H9 (cell line): Measurements from ENCODE around the gene KCNAB3. TPM values are rescaled to one million over a fixed set of nuclear protein-coding genes. Genes with fewer than 3 reads are reported as not detected.

ENCODE experiments used
- DNase-seq: peaks from one replicate; pipeline ENCODE4 v3.0.0-alpha.2; 2017
- H2AFZ ChIP-seq: one replicate; pipeline ENCODE4 v1.6.1; 2013; ENCODE audit warnings: mild to moderate bottlenecking, low read length, control low read depth, moderate library complexity
- H2AK5ac ChIP-seq: 2 replicates; pipeline ENCODE4 v1.6.1; 2013; ENCODE audit warnings: low read length, control low read depth, mixed read lengths; ENCODE audit not compliant: insufficient read length
- H2BK120ac ChIP-seq: one replicate; pipeline ENCODE4 v1.6.1; 2013; ENCODE audit warnings: low read depth, mild to moderate bottlenecking, low read length, control low read depth, inconsistent platforms; ENCODE audit not compliant: poor library complexity, severe bottlenecking
- H2BK12ac ChIP-seq: 2 replicates; pipeline ENCODE4 v1.6.1; 2013; ENCODE audit warnings: low read length, control low read depth, mixed read lengths, low read depth; ENCODE audit not compliant: insufficient read length
- H2BK15ac ChIP-seq: 2 replicates; pipeline ENCODE4 v1.6.1; 2013; ENCODE audit warnings: low read depth, low read length, control low read depth
- H2BK20ac ChIP-seq: one replicate; pipeline ENCODE4 v1.6.1; 2013; ENCODE audit warnings: low read depth, mild to moderate bottlenecking, low read length, control low read depth, inconsistent platforms; ENCODE audit not compliant: poor library complexity, severe bottlenecking
- H2BK5ac ChIP-seq: 2 replicates; pipeline ENCODE4 v1.6.1; 2013; ENCODE audit warnings: low read length, control low read depth, mixed read lengths; ENCODE audit not compliant: insufficient read length
- H3K14ac ChIP-seq: 2 replicates; pipeline ENCODE4 v1.6.1; 2013; ENCODE audit warnings: low read length, control low read depth; ENCODE audit not compliant: insufficient read depth
- H3K18ac ChIP-seq: 2 replicates; pipeline ENCODE4 v1.6.1; 2013; ENCODE audit warnings: low read depth, mild to moderate bottlenecking, mixed read lengths, low read length, control low read depth; ENCODE audit not compliant: insufficient read length
- H3K23ac ChIP-seq: 2 replicates; pipeline ENCODE4 v1.6.1; 2013; ENCODE audit warnings: low read length, control low read depth, mixed read lengths, low read depth; ENCODE audit not compliant: insufficient read length
- H3K23me2 ChIP-seq: 2 replicates; pipeline ENCODE4 v1.6.1; 2013; ENCODE audit warnings: low read depth, mild to moderate bottlenecking, mixed read lengths, low read length, control low read depth; ENCODE audit not compliant: insufficient read length, poor library complexity, severe bottlenecking
- H3K27ac ChIP-seq: 2 replicates; pipeline ENCODE4 v1.5.1; 2013; ENCODE audit warnings: low read length, control low read depth, mixed read lengths, low read depth; ENCODE audit not compliant: insufficient read length
- H3K27me3 ChIP-seq: 2 replicates; pipeline ENCODE4 v1.6.1; 2013; ENCODE audit warnings: low read length, control low read depth, inconsistent platforms; ENCODE audit not compliant: insufficient read depth
- H3K4ac ChIP-seq: 2 replicates; pipeline ENCODE4 v1.6.1; 2013; ENCODE audit warnings: low read depth, mild to moderate bottlenecking, control low read depth, inconsistent platforms, low read length, moderate library complexity
- H3K4me1 ChIP-seq: 2 replicates; pipeline ENCODE4 v1.6.1; 2013; ENCODE audit warnings: low read length, control low read depth, inconsistent platforms; ENCODE audit not compliant: insufficient read depth
- H3K4me2 ChIP-seq: 2 replicates; pipeline ENCODE4 v1.6.1; 2013; ENCODE audit warnings: low read length, control low read depth, mixed read lengths; ENCODE audit not compliant: insufficient read length, insufficient read depth
- H3K56ac ChIP-seq: 2 replicates; pipeline ENCODE4 v1.6.1; 2013; ENCODE audit warnings: low read depth, mild to moderate bottlenecking, mixed read lengths, low read length, control low read depth; ENCODE audit not compliant: insufficient read length
- H3K79me1 ChIP-seq: 2 replicates; pipeline ENCODE4 v1.6.1; 2013; ENCODE audit warnings: low read depth, mild to moderate bottlenecking, moderate library complexity, low read length, control low read depth, inconsistent platforms; ENCODE audit not compliant: insufficient read depth, poor library complexity, severe bottlenecking
- H3K79me2 ChIP-seq: 2 replicates; pipeline ENCODE4 v1.6.1; 2013; ENCODE audit warnings: low read length, control low read depth, inconsistent platforms; ENCODE audit not compliant: insufficient read depth
- H3K9ac ChIP-seq: 2 replicates; pipeline ENCODE4 v1.6.1; 2013; ENCODE audit warnings: low read length, control low read depth, mixed read lengths; ENCODE audit not compliant: insufficient read length; ENCODE audit errors: extremely low read depth
- H3K9me3 ChIP-seq: one replicate; pipeline ENCODE4 v1.6.1; 2013; ENCODE audit warnings: low read depth, low read length, inconsistent platforms; ENCODE audit not compliant: control insufficient read depth
- H3T11ph ChIP-seq: one replicate; pipeline ENCODE4 v1.6.1; 2013; ENCODE audit warnings: mild to moderate bottlenecking, low read length, control low read depth, inconsistent platforms
- H4K20me1 ChIP-seq: one replicate; pipeline ENCODE4 v1.6.1; 2013; ENCODE audit not compliant: control insufficient read depth, insufficient read length, insufficient read depth
- H4K5ac ChIP-seq: 2 replicates; pipeline ENCODE4 v1.6.1; 2013; ENCODE audit warnings: low read depth, mild to moderate bottlenecking, mixed read lengths, low read length, control low read depth; ENCODE audit not compliant: insufficient read length
- H4K8ac ChIP-seq: replicated peaks from 2 replicates; pipeline ENCODE4 v1.6.1; 2013; ENCODE audit warnings: low read length, control low read depth, mixed read lengths, low read depth; ENCODE audit not compliant: insufficient read length
- H4K91ac ChIP-seq: 2 replicates; pipeline ENCODE4 v1.6.1; 2013; ENCODE audit warnings: low read depth, mild to moderate bottlenecking, moderate library complexity, mixed read lengths, low read length, control low read depth; ENCODE audit not compliant: insufficient read length
- H3K27ac Mint-ChIP-seq, 3 experiments: 2 replicates in 2 of 3; 3 replicates in 1 of 3; pipeline ENCODE4 v1.8.0; 2020 to 2021; ENCODE audit warnings: mixed read lengths in 3 of 3, mild to moderate bottlenecking in 1 of 3, moderate library complexity in 1 of 3
- H3K27me3 Mint-ChIP-seq: 2 replicates; pipeline ENCODE4 v1.8.0; 2021; ENCODE audit warnings: low read depth, mild to moderate bottlenecking, moderate library complexity, mixed read lengths
- H3K36me3 Mint-ChIP-seq, 3 experiments: 2 replicates in 2 of 3; 3 replicates in 1 of 3; pipeline ENCODE4 v1.8.0; 2020 to 2021; ENCODE audit warnings: low read depth in 3 of 3, mixed read lengths in 3 of 3; ENCODE audit not compliant: insufficient read depth in 1 of 3
- H3K4me1 Mint-ChIP-seq, 2 experiments: 2 replicates each; pipeline ENCODE4 v1.8.0; 2020; ENCODE audit warnings: mixed read lengths in 2 of 2
- H3K4me3 Mint-ChIP-seq, 2 experiments: 2 replicates in 1 of 2; 3 replicates in 1 of 2; pipeline ENCODE4 v1.8.0; 2020 to 2021; ENCODE audit warnings: mild to moderate bottlenecking in 2 of 2, mixed read lengths in 2 of 2, moderate library complexity in 1 of 2
- H3K9me3 Mint-ChIP-seq, 2 experiments: 2 replicates in 1 of 2; 3 replicates in 1 of 2; pipeline ENCODE4 v1.8.0; 2020; ENCODE audit warnings: mild to moderate bottlenecking in 2 of 2, mixed read lengths in 2 of 2, moderate library complexity in 1 of 2
- WGBS: extraction: QIAGEN DNeasy Blood & Tissue Kit; methylation state at CpG from one replicate; pipeline ENCODE4 v1.1.7; 2013; ENCODE audit warnings: missing lambda C conversion rate, low lambda C conversion rate, mixed read lengths; ENCODE audit not compliant: insufficient read length; ENCODE audit errors: extremely low coverage; 5-methylcytosine and 5-hydroxymethylcytosine counted together
- total RNA-seq: library from RNA; stranded (reverse); gene quantifications from 2 replicates; pipeline ENCODE4 v1.2.1, GENCODE V29; 2021
- TF ChIP-seq, protein P1 (sequence below): fragments of 200-600 bp; sonication (generic); conservative IDR thresholded peaks from 3 replicates; pipeline ENCODE4 v1.8.0; 2021; ENCODE audit warnings: antibody characterized with exemption, mild to moderate bottlenecking

The KCNAB3 gene
- total RNA-seq, 1 experiment from 2014 or later: 6.4 TPM

DNA sequence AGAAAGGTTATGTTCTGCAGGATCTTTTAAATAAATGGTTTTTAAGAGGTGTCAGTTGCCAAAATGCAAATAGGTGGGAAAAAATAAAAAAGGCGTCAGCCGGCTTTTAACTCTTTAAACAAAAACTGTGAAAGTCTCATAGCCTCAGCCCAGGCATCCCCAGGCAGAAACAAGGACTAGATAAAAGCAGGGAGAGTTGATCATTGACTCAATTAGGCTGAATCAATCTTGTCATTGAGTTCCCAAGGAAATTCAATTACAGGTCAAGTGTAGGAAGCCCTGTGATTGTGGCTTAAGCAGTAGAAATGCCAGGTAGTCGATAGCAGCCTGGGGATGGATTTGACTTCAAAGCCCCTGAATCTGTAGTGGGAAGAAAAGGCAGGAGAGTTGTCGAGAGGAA is 42.0 kb upstream of the KCNAB3 start:
- no peak overlapping the region for H3K27ac ChIP-seq
- no peak overlapping the region for H3K56ac ChIP-seq
- Mint-ChIP-seq H3K4me3 (no peak overlapping the region), H3K27ac (no peak overlapping the region), H3K4me1 (0 out of 4 replicates have a peak, but pooled peaks cover 0 to 3% of the 10 kb centered on the region in 2 experiments), H3K36me3 (no peaks in the 10 kb centered on the region; a peak in 2 of 7 replicates), H3K9me3 (peaks cover 12 to 16% of the 10 kb centered on the region in 2 experiments), H3K27me3 (peaks cover 12% of the 10 kb centered on the region)
- no peaks in the 10 kb centered on the region for H3K79me2 ChIP-seq
- H3K4me2 ChIP-seq: no peak overlapping the region
- H3T11ph ChIP-seq: no peak overlapping the region
- no peaks in the 10 kb centered on the region for H4K20me1 ChIP-seq
- no peaks in the 10 kb centered on the region for H3K9me3 ChIP-seq
- H3K27me3 ChIP-seq: no peaks in the 10 kb centered on the region
- H3K79me1 ChIP-seq: no peaks in the 10 kb centered on the region
- no peaks in the 10 kb centered on the region for H3K23me2 ChIP-seq
- WGBS: no CpG with 5 or more reads among the region's 4 CpGs
- no peak overlapping the region for H4K8ac ChIP-seq
- no peak overlapping the region for H2AFZ ChIP-seq
- H3K4ac ChIP-seq: no peak overlapping the region
- H3K18ac ChIP-seq: no peak overlapping the region
- H2BK20ac ChIP-seq: no peak overlapping the region
- H2BK15ac ChIP-seq: no peak overlapping the region
- no peak overlapping the region for H2BK12ac ChIP-seq
- no peaks in the 10 kb centered on the region for H3K4me1 ChIP-seq
- H2BK120ac ChIP-seq: no peak overlapping the region
- no peak for DNase-seq
- no peak overlapping the region for H2AK5ac ChIP-seq
- H4K91ac ChIP-seq: no peak overlapping the region
- no peak overlapping the region for H3K23ac ChIP-seq
- no peak overlapping the region for H4K5ac ChIP-seq
- TF ChIP-seq, protein P1, sequence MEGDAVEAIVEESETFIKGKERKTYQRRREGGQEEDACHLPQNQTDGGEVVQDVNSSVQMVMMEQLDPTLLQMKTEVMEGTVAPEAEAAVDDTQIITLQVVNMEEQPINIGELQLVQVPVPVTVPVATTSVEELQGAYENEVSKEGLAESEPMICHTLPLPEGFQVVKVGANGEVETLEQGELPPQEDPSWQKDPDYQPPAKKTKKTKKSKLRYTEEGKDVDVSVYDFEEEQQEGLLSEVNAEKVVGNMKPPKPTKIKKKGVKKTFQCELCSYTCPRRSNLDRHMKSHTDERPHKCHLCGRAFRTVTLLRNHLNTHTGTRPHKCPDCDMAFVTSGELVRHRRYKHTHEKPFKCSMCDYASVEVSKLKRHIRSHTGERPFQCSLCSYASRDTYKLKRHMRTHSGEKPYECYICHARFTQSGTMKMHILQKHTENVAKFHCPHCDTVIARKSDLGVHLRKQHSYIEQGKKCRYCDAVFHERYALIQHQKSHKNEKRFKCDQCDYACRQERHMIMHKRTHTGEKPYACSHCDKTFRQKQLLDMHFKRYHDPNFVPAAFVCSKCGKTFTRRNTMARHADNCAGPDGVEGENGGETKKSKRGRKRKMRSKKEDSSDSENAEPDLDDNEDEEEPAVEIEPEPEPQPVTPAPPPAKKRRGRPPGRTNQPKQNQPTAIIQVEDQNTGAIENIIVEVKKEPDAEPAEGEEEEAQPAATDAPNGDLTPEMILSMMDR: no peak
- no peak overlapping the region for H3K9ac ChIP-seq
- H3K14ac ChIP-seq: no peak overlapping the region
- H2BK5ac ChIP-seq: no peak overlapping the region
